ENCODE measurements around the gene ZNF814. TPM values are rescaled to one million over a fixed set of nuclear protein-coding genes. Genes with fewer than 3 reads are reported as not detected.

Gene ZNF814
- total and polyA plus RNA-seq, 4 donors: 7.2 to 29.4 (median 11.7) TPM

DNA sequence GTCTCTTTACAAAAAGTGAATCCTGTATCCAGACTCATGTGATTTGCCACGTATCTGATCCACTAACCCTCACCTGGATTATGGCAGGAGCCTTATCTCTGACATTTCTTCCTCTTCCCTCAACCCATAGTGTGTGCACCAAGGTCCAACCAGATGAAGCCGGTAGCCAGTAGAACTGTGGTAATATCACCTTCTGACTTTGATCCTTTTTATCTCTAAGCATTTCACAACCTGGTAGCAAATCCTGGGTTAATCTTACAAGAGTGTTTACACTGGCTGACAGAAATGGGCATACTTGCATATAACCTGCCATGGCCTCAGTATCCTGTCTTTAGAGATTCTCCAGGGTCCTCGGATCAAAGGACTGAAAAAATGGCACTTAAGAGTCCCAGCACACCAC is 25.7 kb upstream of the ZNF814 start:
- no peaks in the 10 kb centered on the region for H3K27me3 ChIP-seq (ENCODE audit: control insufficient read depth in 3 of 3, insufficient read depth in 3 of 3, low read length in 2 of 3)
- 77 to 86% methylated on average over 3 of the region's 3 CpGs for WGBS, 2 donors
- H3K9me3 ChIP-seq (ENCODE audit: control insufficient read depth in 4 of 4, insufficient read depth in 3 of 4, low read length in 3 of 4): peaks cover 0 to 19% (median 0%) of the 10 kb centered on the region in 4 donors
- ATAC-seq (ENCODE audit: insufficient read depth, low FRiP score) (no peak), DNase-seq (peak in 1 of 3 donors; percentile 13)
- TF ChIP-seq, protein P1, sequence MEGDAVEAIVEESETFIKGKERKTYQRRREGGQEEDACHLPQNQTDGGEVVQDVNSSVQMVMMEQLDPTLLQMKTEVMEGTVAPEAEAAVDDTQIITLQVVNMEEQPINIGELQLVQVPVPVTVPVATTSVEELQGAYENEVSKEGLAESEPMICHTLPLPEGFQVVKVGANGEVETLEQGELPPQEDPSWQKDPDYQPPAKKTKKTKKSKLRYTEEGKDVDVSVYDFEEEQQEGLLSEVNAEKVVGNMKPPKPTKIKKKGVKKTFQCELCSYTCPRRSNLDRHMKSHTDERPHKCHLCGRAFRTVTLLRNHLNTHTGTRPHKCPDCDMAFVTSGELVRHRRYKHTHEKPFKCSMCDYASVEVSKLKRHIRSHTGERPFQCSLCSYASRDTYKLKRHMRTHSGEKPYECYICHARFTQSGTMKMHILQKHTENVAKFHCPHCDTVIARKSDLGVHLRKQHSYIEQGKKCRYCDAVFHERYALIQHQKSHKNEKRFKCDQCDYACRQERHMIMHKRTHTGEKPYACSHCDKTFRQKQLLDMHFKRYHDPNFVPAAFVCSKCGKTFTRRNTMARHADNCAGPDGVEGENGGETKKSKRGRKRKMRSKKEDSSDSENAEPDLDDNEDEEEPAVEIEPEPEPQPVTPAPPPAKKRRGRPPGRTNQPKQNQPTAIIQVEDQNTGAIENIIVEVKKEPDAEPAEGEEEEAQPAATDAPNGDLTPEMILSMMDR (IDR thresholded peaks at IDR 0.05; ENCODE audit: control extremely low read depth, extremely low read depth): no peak
- no peak overlapping the region for H3K4me3 ChIP-seq
- H3K4me1 ChIP-seq (ENCODE audit: control insufficient read depth in 5 of 5, insufficient read depth in 5 of 5, low read length in 5 of 5): peaks cover 4 to 13% (median 7%) of the 10 kb centered on the region in 5 donors
- H3K9ac ChIP-seq (ENCODE audit: insufficient read depth in 1 of 2, low read length in 2 of 2): no peak overlapping the region
- no peak overlapping the region for H3K27ac ChIP-seq (ENCODE audit: low read depth in 1 of 2, low read length in 1 of 2)
- peaks cover 3 to 12% (median 11%) of the 10 kb centered on the region in 4 donors for H3K36me3 ChIP-seq (ENCODE audit: control insufficient read depth in 4 of 4, insufficient read depth in 4 of 4, low read length in 4 of 4)

DNA sequence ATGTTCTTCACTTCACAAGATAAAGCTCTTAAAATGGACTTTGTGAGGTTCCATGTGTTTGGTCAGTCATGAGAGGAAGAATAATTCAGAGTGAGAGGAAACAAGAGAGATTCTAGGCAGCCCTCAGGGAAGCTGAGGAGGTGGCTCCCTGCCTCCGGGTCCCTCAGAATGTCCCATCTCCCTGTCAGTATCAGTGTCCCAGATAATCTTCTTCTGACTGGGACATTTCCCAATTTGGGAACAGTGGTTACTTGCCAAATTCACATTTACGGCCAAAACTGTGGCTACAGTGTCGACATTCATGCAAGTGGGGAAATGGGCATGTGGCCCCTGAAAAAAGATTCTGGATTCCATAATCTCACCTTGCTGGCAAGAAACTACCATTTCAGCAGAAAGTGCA is 18.6 kb upstream of the ZNF814 start:
- TF ChIP-seq, protein P1 (IDR thresholded peaks at IDR 0.05; ENCODE audit: control extremely low read depth, extremely low read depth): no peak
- Histone ChIP-seq H3K4me1 (ENCODE audit: control insufficient read depth in 5 of 5, insufficient read depth in 5 of 5, low read length in 5 of 5) (peaks cover 0 to 4% (median 0%) of the 10 kb centered on the region in 5 donors), H3K4me3 (no peak overlapping the region), H3K36me3 (ENCODE audit: control insufficient read depth in 4 of 4, insufficient read depth in 4 of 4, low read length in 4 of 4) (peaks cover 0 to 28% (median 22%) of the 10 kb centered on the region in 4 donors), H3K9me3 (ENCODE audit: control insufficient read depth in 4 of 4, insufficient read depth in 3 of 4, low read length in 3 of 4) (peaks cover 0 to 31% (median 0%) of the 10 kb centered on the region in 4 donors), H3K27me3 (ENCODE audit: control insufficient read depth in 3 of 3, insufficient read depth in 3 of 3, low read length in 2 of 3) (no peaks in the 10 kb centered on the region), H3K9ac (ENCODE audit: insufficient read depth in 1 of 2, low read length in 2 of 2) (no peak overlapping the region), H3K27ac (ENCODE audit: low read depth in 1 of 2, low read length in 1 of 2) (no peak overlapping the region)
- ATAC-seq (ENCODE audit: insufficient read depth, low FRiP score): no peak
- WGBS, 2 donors: 68 to 84% methylated on average over 3 of the region's 3 CpGs
- DNase-seq: no peak

DNA sequence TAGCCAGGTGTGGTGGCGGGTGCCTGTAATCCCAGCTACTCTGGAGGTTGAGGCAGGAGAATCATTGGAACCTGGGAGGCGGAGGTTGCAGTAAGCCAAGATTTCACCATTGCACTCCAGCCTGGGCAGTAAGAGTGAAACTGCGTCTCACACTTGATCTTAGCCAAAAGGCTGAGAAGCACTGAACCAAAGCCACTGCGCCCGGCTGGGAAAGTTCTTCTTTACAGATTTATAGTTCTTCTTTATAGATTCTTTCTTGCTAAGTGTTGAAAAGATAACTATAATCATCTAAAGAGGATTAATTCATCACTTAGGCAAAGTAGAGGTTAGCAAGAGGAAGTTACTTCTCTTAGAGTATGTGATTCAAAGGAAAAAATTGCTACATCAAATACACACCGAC is 16.4 kb upstream of the ZNF814 start:
- WGBS, 2 donors: 83 to 92% methylated on average over 6 of the region's 6 CpGs
- H3K27ac ChIP-seq (ENCODE audit: low read depth in 1 of 2, low read length in 1 of 2): no peak overlapping the region
- no peak for ATAC-seq (ENCODE audit: insufficient read depth, low FRiP score)

More for the DNA sequence above, 16.4 kb upstream of the ZNF814 start:
- H3K27me3 ChIP-seq (ENCODE audit: control insufficient read depth in 3 of 3, insufficient read depth in 3 of 3, low read length in 2 of 3): no peaks in the 10 kb centered on the region
- TF ChIP-seq, protein P1 (IDR thresholded peaks at IDR 0.05; ENCODE audit: control extremely low read depth, extremely low read depth): no peak
- peaks cover 0 to 20% (median 13%) of the 10 kb centered on the region in 4 donors for H3K36me3 ChIP-seq (ENCODE audit: control insufficient read depth in 4 of 4, insufficient read depth in 4 of 4, low read length in 4 of 4)
- no peak overlapping the region for H3K9ac ChIP-seq (ENCODE audit: insufficient read depth in 1 of 2, low read length in 2 of 2)
- peaks cover 0 to 16% (median 0%) of the 10 kb centered on the region in 4 donors for H3K9me3 ChIP-seq (ENCODE audit: control insufficient read depth in 4 of 4, insufficient read depth in 3 of 4, low read length in 3 of 4)
- no peak for DNase-seq
- H3K4me3 ChIP-seq: no peak overlapping the region
- H3K4me1 ChIP-seq (ENCODE audit: control insufficient read depth in 5 of 5, insufficient read depth in 5 of 5, low read length in 5 of 5): peaks cover 0 to 4% (median 0%) of the 10 kb centered on the region in 5 donors
